Measurements from ENCODE around the gene TMEM52. TPM values are rescaled to one million over a fixed set of nuclear protein-coding genes. Genes with fewer than 3 reads are reported as not detected.

TMEM52 gene
- total RNA-seq, 1 experiment from 2014 or later = 6.4 TPM

- intact Hi-C loops (cut with micrococcal nuclease; ENCODE audit: unreplicated experiment) = no loop called here
- no peak overlapping the region for H3K4me3 ChIP-seq (ENCODE audit: low read depth, low read length)
- TF ChIP-seq CTCF (IDR thresholded peaks at IDR 0.05; ENCODE audit: insufficient read depth in 1 of 2, low read depth in 1 of 2, low read length in 1 of 2, severe bottlenecking in 1 of 2, unreplicated experiment in 1 of 2) = no peak
- H3K27me3 Mint-ChIP-seq (ENCODE audit: insufficient read depth, unreplicated experiment) = no peaks in the 10 kb centered on the region
- H3K27ac Mint-ChIP-seq (ENCODE audit: unreplicated experiment) = no peak overlapping the region
- H3K4me1 Mint-ChIP-seq (ENCODE audit: low read depth, unreplicated experiment) = no peaks in the 10 kb centered on the region
- no peaks in the 10 kb centered on the region for H3K9me3 ChIP-seq
- ChIA-PET CTCF (no interaction called here), POLR2A (no interaction called here)
- no peaks in the 10 kb centered on the region for H3K36me3 ChIP-seq (ENCODE audit: control insufficient read depth, insufficient read depth, low read length)
- no peaks in the 10 kb centered on the region for H3K27me3 ChIP-seq (replicated peaks; ENCODE audit: control insufficient read depth, insufficient read depth, low read length)
- H3K36me3 Mint-ChIP-seq (ENCODE audit: insufficient read depth, unreplicated experiment) = no peaks in the 10 kb centered on the region
- no peak overlapping the region for H3K4me3 Mint-ChIP-seq (ENCODE audit: unreplicated experiment)
- H3K9me3 Mint-ChIP-seq (ENCODE audit: unreplicated experiment) = no peaks in the 10 kb centered on the region
- 0 out of 2 replicates have a peak, but pooled peaks cover 6% of the 10 kb centered on the region for H3K4me1 ChIP-seq
- no TSS peak for BruUV-seq (replicated peaks)
- no peak for DNase-seq
Observed at GRCh38 chr1:1955621-1956094, 36.6 kb upstream of the TMEM52 start.

- TF ChIP-seq CTCF (IDR thresholded peaks at IDR 0.05; ENCODE audit: insufficient read depth in 1 of 2, low read depth in 1 of 2, low read length in 1 of 2, severe bottlenecking in 1 of 2, unreplicated experiment in 1 of 2) = no peak
- Histone ChIP-seq H3K27me3 (replicated peaks; ENCODE audit: control insufficient read depth, insufficient read depth, low read length) (no peaks in the 10 kb centered on the region), H3K4me3 (ENCODE audit: low read depth, low read length) (no peak overlapping the region), H3K4me1 (0 out of 2 replicates have a peak, but pooled peaks cover 3% of the 10 kb centered on the region), H3K36me3 (ENCODE audit: control insufficient read depth, insufficient read depth, low read length) (no peaks in the 10 kb centered on the region), H3K9me3 (no peaks in the 10 kb centered on the region)
- no peaks in the 10 kb centered on the region for H3K9me3 Mint-ChIP-seq (ENCODE audit: unreplicated experiment)
- no TSS peak for BruUV-seq (replicated peaks)
- peaks cover 1% of the 10 kb centered on the region for H3K27me3 Mint-ChIP-seq (ENCODE audit: insufficient read depth, unreplicated experiment)
- H3K36me3 Mint-ChIP-seq (ENCODE audit: insufficient read depth, unreplicated experiment) = no peaks in the 10 kb centered on the region
- no peaks in the 10 kb centered on the region for H3K4me1 Mint-ChIP-seq (ENCODE audit: low read depth, unreplicated experiment)
- no peak for DNase-seq
- intact Hi-C loops (cut with micrococcal nuclease; ENCODE audit: unreplicated experiment) = no loop called here
- CTCF ChIA-PET = interaction anchor here (0.5 kb wide), 1 partner anchor 242 kb away, joined by 4 read pairs; no protein-coding TSS in a partner anchor
- no peak overlapping the region for H3K27ac Mint-ChIP-seq (ENCODE audit: unreplicated experiment)
- H3K4me3 Mint-ChIP-seq (ENCODE audit: unreplicated experiment) = no peak overlapping the region
- POLR2A ChIA-PET = no interaction called here
Observed at GRCh38 chr1:1954831-1955441, 35.9 kb upstream of the TMEM52 start.

- ChIA-PET CTCF (interaction anchor here (1.0 kb wide), 1 partner anchor 45 kb away, joined by 3 read pairs; no protein-coding TSS in a partner anchor), POLR2A (no interaction called here)
- no peak overlapping the region for H3K27ac Mint-ChIP-seq (ENCODE audit: unreplicated experiment)
- Histone ChIP-seq H3K4me1 (no peaks in the 10 kb centered on the region), H3K4me3 (ENCODE audit: low read depth, low read length) (no peak overlapping the region), H3K27me3 (replicated peaks; ENCODE audit: control insufficient read depth, insufficient read depth, low read length) (no peaks in the 10 kb centered on the region), H3K9me3 (no peaks in the 10 kb centered on the region), H3K36me3 (ENCODE audit: control insufficient read depth, insufficient read depth, low read length) (no peaks in the 10 kb centered on the region)
- H3K4me3 Mint-ChIP-seq (ENCODE audit: unreplicated experiment) = no peak overlapping the region
- no peak for TF ChIP-seq CTCF (IDR thresholded peaks at IDR 0.05; ENCODE audit: insufficient read depth in 1 of 2, low read depth in 1 of 2, low read length in 1 of 2, severe bottlenecking in 1 of 2, unreplicated experiment in 1 of 2)
- H3K36me3 Mint-ChIP-seq (ENCODE audit: insufficient read depth, unreplicated experiment) = no peaks in the 10 kb centered on the region
- no peak for DNase-seq
- no peaks in the 10 kb centered on the region for H3K4me1 Mint-ChIP-seq (ENCODE audit: low read depth, unreplicated experiment)
- intact Hi-C loops (cut with micrococcal nuclease; ENCODE audit: unreplicated experiment) = no loop called here
- H3K27me3 Mint-ChIP-seq (ENCODE audit: insufficient read depth, unreplicated experiment) = peaks cover 6% of the 10 kb centered on the region
- no peaks in the 10 kb centered on the region for H3K9me3 Mint-ChIP-seq (ENCODE audit: unreplicated experiment)
- no TSS peak for BruUV-seq (replicated peaks)
Observed at GRCh38 chr1:1954015-1954414, 34.9 kb upstream of the TMEM52 start.

All from Caco-2 (cell line).